ENCODE measurements around the gene JAK2. TPM values are rescaled to one million over a fixed set of nuclear protein-coding genes. Genes with fewer than 3 reads are reported as not detected.

The JAK2 gene
- polyA plus RNA-seq, 1 of the 3 experiments (the other 2 are of a cell fraction): 1.3 TPM

DNA sequence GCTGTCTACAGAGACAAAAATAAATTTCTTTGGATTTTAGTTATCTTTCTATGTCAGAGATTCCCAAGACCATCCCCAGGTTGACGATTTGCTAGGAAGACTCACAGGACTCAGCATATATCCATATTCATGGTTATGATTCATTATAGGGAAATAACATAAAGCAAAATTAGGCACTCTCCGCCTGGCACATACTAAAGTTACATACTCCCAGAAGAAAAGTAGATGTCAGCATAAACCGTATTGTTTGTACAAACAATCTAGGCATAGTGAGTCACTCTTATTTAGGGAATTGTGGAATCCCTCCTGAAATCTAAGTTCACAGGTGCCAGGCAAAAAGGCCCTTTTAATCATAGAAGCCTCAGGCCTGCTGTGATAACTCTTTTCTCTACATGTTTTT is 137.4 kb downstream of the JAK2 start:
- Histone ChIP-seq H3K4me3 (ENCODE audit: low read depth in 2 of 2, low read length in 1 of 2) (no peak overlapping the region), H3K9me3 (no peaks in the 10 kb centered on the region), H3K9ac (no peak overlapping the region), H3K9me2 (peaks cover 3% of the 10 kb centered on the region; the same call in 1 of the 2 replicates), H3K4me1 (ENCODE audit: control insufficient read depth in 1 of 2, insufficient read depth in 2 of 2, low read depth in 1 of 2, low read length in 1 of 2) (no peaks in the 10 kb centered on the region), H3K27ac (ENCODE audit: low read depth in 2 of 2, low read length in 1 of 2) (no peak overlapping the region), H3K36me3 (replicated peaks in 1 of 2; ENCODE audit: control insufficient read depth in 1 of 2, insufficient read depth in 2 of 2, low read length in 1 of 2) (peaks cover 7 to 37% of the 10 kb centered on the region in 2 experiments), H3K4me2 (no peak overlapping the region), H2AFZ (ENCODE audit: low read depth) (no peak overlapping the region), H4K20me1 (ENCODE audit: insufficient read depth) (no peaks in the 10 kb centered on the region), H3K27me3 (ENCODE audit: insufficient read depth) (no peaks in the 10 kb centered on the region), H3K79me2 (ENCODE audit: insufficient read depth) (no peaks in the 10 kb centered on the region), H3F3A (replicated peaks; ENCODE audit: insufficient read depth) (no peaks in the 10 kb centered on the region)
- TF ChIP-seq FOXM1 (IDR thresholded peaks at IDR 0.05; ENCODE audit: low read depth) (no peak), MEF2A (IDR thresholded peaks at IDR 0.05; ENCODE audit: borderline replicate concordance, low read depth) (no peak), RXRA (IDR thresholded peaks at IDR 0.05; ENCODE audit: borderline replicate concordance, low read depth) (no peak), YY1 (IDR thresholded peaks at IDR 0.05; ENCODE audit: low read depth) (no peak), CHD2 (IDR thresholded peaks at IDR 0.05; ENCODE audit: low read length, partially characterized antibody) (no peak), ELF1 (IDR thresholded peaks at IDR 0.05) (no peak), EZH2phosphoT487 (IDR thresholded peaks at IDR 0.05; ENCODE audit: borderline replicate concordance, low read depth) (no peak), FOSL2 (IDR thresholded peaks at IDR 0.05; ENCODE audit: borderline replicate concordance, low read depth) (no peak), SMC3 (IDR thresholded peaks at IDR 0.05; ENCODE audit: low read depth, low read length) (no peak), TCF12 (IDR thresholded peaks at IDR 0.05) (no peak), FOXJ3 (CRISPR knock-in tag; IDR thresholded peaks at IDR 0.05) (no peak)
- TF ChIP-seq, protein P1, sequence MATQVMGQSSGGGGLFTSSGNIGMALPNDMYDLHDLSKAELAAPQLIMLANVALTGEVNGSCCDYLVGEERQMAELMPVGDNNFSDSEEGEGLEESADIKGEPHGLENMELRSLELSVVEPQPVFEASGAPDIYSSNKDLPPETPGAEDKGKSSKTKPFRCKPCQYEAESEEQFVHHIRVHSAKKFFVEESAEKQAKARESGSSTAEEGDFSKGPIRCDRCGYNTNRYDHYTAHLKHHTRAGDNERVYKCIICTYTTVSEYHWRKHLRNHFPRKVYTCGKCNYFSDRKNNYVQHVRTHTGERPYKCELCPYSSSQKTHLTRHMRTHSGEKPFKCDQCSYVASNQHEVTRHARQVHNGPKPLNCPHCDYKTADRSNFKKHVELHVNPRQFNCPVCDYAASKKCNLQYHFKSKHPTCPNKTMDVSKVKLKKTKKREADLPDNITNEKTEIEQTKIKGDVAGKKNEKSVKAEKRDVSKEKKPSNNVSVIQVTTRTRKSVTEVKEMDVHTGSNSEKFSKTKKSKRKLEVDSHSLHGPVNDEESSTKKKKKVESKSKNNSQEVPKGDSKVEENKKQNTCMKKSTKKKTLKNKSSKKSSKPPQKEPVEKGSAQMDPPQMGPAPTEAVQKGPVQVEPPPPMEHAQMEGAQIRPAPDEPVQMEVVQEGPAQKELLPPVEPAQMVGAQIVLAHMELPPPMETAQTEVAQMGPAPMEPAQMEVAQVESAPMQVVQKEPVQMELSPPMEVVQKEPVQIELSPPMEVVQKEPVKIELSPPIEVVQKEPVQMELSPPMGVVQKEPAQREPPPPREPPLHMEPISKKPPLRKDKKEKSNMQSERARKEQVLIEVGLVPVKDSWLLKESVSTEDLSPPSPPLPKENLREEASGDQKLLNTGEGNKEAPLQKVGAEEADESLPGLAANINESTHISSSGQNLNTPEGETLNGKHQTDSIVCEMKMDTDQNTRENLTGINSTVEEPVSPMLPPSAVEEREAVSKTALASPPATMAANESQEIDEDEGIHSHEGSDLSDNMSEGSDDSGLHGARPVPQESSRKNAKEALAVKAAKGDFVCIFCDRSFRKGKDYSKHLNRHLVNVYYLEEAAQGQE (IDR thresholded peaks at IDR 0.05; ENCODE audit: low read depth, low read length): no peak
- TF ChIP-seq, protein P2, sequence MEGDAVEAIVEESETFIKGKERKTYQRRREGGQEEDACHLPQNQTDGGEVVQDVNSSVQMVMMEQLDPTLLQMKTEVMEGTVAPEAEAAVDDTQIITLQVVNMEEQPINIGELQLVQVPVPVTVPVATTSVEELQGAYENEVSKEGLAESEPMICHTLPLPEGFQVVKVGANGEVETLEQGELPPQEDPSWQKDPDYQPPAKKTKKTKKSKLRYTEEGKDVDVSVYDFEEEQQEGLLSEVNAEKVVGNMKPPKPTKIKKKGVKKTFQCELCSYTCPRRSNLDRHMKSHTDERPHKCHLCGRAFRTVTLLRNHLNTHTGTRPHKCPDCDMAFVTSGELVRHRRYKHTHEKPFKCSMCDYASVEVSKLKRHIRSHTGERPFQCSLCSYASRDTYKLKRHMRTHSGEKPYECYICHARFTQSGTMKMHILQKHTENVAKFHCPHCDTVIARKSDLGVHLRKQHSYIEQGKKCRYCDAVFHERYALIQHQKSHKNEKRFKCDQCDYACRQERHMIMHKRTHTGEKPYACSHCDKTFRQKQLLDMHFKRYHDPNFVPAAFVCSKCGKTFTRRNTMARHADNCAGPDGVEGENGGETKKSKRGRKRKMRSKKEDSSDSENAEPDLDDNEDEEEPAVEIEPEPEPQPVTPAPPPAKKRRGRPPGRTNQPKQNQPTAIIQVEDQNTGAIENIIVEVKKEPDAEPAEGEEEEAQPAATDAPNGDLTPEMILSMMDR (IDR thresholded peaks at IDR 0.05): no peak
- TF ChIP-seq, protein P3, sequence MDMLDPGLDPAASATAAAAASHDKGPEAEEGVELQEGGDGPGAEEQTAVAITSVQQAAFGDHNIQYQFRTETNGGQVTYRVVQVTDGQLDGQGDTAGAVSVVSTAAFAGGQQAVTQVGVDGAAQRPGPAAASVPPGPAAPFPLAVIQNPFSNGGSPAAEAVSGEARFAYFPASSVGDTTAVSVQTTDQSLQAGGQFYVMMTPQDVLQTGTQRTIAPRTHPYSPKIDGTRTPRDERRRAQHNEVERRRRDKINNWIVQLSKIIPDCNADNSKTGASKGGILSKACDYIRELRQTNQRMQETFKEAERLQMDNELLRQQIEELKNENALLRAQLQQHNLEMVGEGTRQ (IDR thresholded peaks at IDR 0.05; ENCODE audit: borderline replicate concordance, low read depth, low read length): no peak
- TF ChIP-seq, protein P4, sequence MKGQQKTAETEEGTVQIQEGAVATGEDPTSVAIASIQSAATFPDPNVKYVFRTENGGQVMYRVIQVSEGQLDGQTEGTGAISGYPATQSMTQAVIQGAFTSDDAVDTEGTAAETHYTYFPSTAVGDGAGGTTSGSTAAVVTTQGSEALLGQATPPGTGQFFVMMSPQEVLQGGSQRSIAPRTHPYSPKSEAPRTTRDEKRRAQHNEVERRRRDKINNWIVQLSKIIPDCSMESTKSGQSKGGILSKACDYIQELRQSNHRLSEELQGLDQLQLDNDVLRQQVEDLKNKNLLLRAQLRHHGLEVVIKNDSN (IDR thresholded peaks at IDR 0.05; ENCODE audit: borderline replicate concordance, low read depth): no peak
- TF ChIP-seq, protein P5, sequence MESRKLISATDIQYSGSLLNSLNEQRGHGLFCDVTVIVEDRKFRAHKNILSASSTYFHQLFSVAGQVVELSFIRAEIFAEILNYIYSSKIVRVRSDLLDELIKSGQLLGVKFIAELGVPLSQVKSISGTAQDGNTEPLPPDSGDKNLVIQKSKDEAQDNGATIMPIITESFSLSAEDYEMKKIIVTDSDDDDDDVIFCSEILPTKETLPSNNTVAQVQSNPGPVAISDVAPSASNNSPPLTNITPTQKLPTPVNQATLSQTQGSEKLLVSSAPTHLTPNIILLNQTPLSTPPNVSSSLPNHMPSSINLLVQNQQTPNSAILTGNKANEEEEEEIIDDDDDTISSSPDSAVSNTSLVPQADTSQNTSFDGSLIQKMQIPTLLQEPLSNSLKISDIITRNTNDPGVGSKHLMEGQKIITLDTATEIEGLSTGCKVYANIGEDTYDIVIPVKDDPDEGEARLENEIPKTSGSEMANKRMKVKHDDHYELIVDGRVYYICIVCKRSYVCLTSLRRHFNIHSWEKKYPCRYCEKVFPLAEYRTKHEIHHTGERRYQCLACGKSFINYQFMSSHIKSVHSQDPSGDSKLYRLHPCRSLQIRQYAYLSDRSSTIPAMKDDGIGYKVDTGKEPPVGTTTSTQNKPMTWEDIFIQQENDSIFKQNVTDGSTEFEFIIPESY (IDR thresholded peaks at IDR 0.05; ENCODE audit: borderline replicate concordance, low read depth): no peak
- ChIA-PET POLR2A (no interaction called here), CTCF (no interaction called here)
- 92% methylated on average over 3 of the region's 3 CpGs for WGBS (ENCODE audit: low lambda C conversion rate)
- DNase-seq: no peak
